Activated T-helper 1 cell treated with anti-CD3 and anti-CD28 coated beads, Interleukin-12 subunit alpha, Interleukin-12 subunit beta, Interleukin-2, Interleukin-4 antibody, amounts not matched to agents 30 ng/mL and 10 ng/mL and 1 ng/mL, durations not matched to agents 14 hours and 24 hours and 36 hours (primary cell): Measurements from ENCODE around the gene IPO9. TPM values are rescaled to one million over a fixed set of nuclear protein-coding genes. Genes with fewer than 3 reads are reported as not detected.
A peak's percentile ranks its signal among the peaks of the same experiment; 100 is the strongest.

ENCODE experiments used
- DNase-seq: peaks from one replicate; pipeline ENCODE4 v3.0.0; 2021; ENCODE audit warnings: low spot score
- H3K27ac Mint-ChIP-seq: one replicate; pipeline ENCODE4 v1.8.0; 2021; ENCODE audit warnings: mild to moderate bottlenecking, mixed read lengths
- H3K27me3 Mint-ChIP-seq: one replicate; pipeline ENCODE4 v1.8.0; 2022; ENCODE audit warnings: mild to moderate bottlenecking, moderate library complexity, mixed read lengths; ENCODE audit not compliant: insufficient read depth
- H3K36me3 Mint-ChIP-seq: one replicate; pipeline ENCODE4 v1.8.0; 2021; ENCODE audit warnings: low read depth, mixed read lengths
- H3K4me1 Mint-ChIP-seq: one replicate; pipeline ENCODE4 v1.8.0; 2021; ENCODE audit warnings: low read depth, mixed read lengths
- H3K4me3 Mint-ChIP-seq: one replicate; pipeline ENCODE4 v1.8.0; 2021; ENCODE audit warnings: mild to moderate bottlenecking, moderate library complexity, mixed read lengths
- H3K9me3 Mint-ChIP-seq: one replicate; pipeline ENCODE4 v1.8.0; 2021; ENCODE audit warnings: mixed read lengths
- intact Hi-C: fragments of 100-400 bp; cut with micrococcal nuclease; formaldehyde crosslinking; loops from one replicate; pipeline ENCODE4 v1.15.1; 2024
- total RNA-seq: library from RNA; stranded (reverse); gene quantifications from 2 replicates; pipeline ENCODE4 v1.2.3, GENCODE V29; 2022

Gene IPO9
- total RNA-seq, 1 donor from 2014 or later: 58.5 TPM

- Mint-ChIP-seq H3K27ac (no peak overlapping the region), H3K27me3 (peaks cover 33% of the 10 kb centered on the region), H3K4me3 (peak overlapping the region; percentile 78), H3K9me3 (no peaks in the 10 kb centered on the region), H3K36me3 (no peaks in the 10 kb centered on the region), H3K4me1 (no peaks in the 10 kb centered on the region)
- DNase-seq: no peak
- intact Hi-C loops: no loop called here
Observed at GRCh38 chr1:201889090-201889968, 60.4 kb downstream of the IPO9 start.

- no peaks in the 10 kb centered on the region for H3K9me3 Mint-ChIP-seq
- no peak overlapping the region for H3K27ac Mint-ChIP-seq
- no peaks in the 10 kb centered on the region for H3K4me1 Mint-ChIP-seq
- no peaks in the 10 kb centered on the region for H3K36me3 Mint-ChIP-seq
- peaks cover 33% of the 10 kb centered on the region for H3K27me3 Mint-ChIP-seq
- DNase-seq: no peak
- intact Hi-C loops: no loop called here
- H3K4me3 Mint-ChIP-seq: no peak overlapping the region
Observed at GRCh38 chr1:201890223-201890622, 61.3 kb downstream of the IPO9 start.

GRCh38 chr1:201890806-201891450 lies 62.0 kb downstream of the IPO9 start:
- Mint-ChIP-seq H3K4me1 (peaks cover 3% of the 10 kb centered on the region), H3K36me3 (no peaks in the 10 kb centered on the region), H3K4me3 (no peak overlapping the region), H3K27me3 (peaks cover 31% of the 10 kb centered on the region), H3K27ac (no peak overlapping the region), H3K9me3 (no peaks in the 10 kb centered on the region)
- intact Hi-C loops: no loop called here
- DNase-seq: no peak

- Mint-ChIP-seq H3K4me3 (no peak overlapping the region), H3K4me1 (peaks cover 10% of the 10 kb centered on the region)
Observed at GRCh38 chr1:201891451-201892045, 62.6 kb downstream of the IPO9 start.

GRCh38 chr1:201892211-201892610 lies 63.3 kb downstream of the IPO9 start:
- intact Hi-C loops: no loop called here
- Mint-ChIP-seq H3K4me3 (no peak overlapping the region), H3K27me3 (peaks cover 24% of the 10 kb centered on the region), H3K36me3 (no peaks in the 10 kb centered on the region), H3K9me3 (no peaks in the 10 kb centered on the region), H3K27ac (no peak overlapping the region), H3K4me1 (peaks cover 10% of the 10 kb centered on the region)
- DNase-seq: no peak

More at GRCh38 chr1:201891451-201892045, 62.6 kb downstream of the IPO9 start:
- no peak for DNase-seq
- Mint-ChIP-seq H3K9me3 (no peaks in the 10 kb centered on the region), H3K27me3 (peaks cover 29% of the 10 kb centered on the region), H3K27ac (no peak overlapping the region), H3K36me3 (no peaks in the 10 kb centered on the region)
- intact Hi-C loops: no loop called here

GRCh38 chr1:201893431-201893830 lies 64.5 kb downstream of the IPO9 start:
- no peak overlapping the region for H3K27ac Mint-ChIP-seq
- H3K36me3 Mint-ChIP-seq: no peaks in the 10 kb centered on the region
- no peaks in the 10 kb centered on the region for H3K9me3 Mint-ChIP-seq
- H3K4me3 Mint-ChIP-seq: no peak overlapping the region
- no peak for DNase-seq
- intact Hi-C loops: no loop called here
- peaks cover 10% of the 10 kb centered on the region for H3K4me1 Mint-ChIP-seq
- H3K27me3 Mint-ChIP-seq: peaks cover 14% of the 10 kb centered on the region

GRCh38 chr1:201894343-201895119 lies 65.6 kb downstream of the IPO9 start:
- intact Hi-C loops: no loop called here
- DNase-seq: no peak
- H3K9me3 Mint-ChIP-seq: no peaks in the 10 kb centered on the region
- peaks cover 11% of the 10 kb centered on the region for H3K27me3 Mint-ChIP-seq
- peaks cover 10% of the 10 kb centered on the region for H3K4me1 Mint-ChIP-seq
- no peaks in the 10 kb centered on the region for H3K36me3 Mint-ChIP-seq
- peak overlapping the region; percentile 16 for H3K27ac Mint-ChIP-seq
- H3K4me3 Mint-ChIP-seq: no peak overlapping the region

GRCh38 chr1:201895120-201895665 lies 66.2 kb downstream of the IPO9 start:
- Mint-ChIP-seq H3K36me3 (no peaks in the 10 kb centered on the region), H3K4me1 (peaks cover 10% of the 10 kb centered on the region), H3K4me3 (no peak overlapping the region), H3K27me3 (peaks cover 7% of the 10 kb centered on the region), H3K9me3 (no peaks in the 10 kb centered on the region), H3K27ac (no peak overlapping the region)
- DNase-seq: no peak
- intact Hi-C loops: no loop called here

GRCh38 chr1:201895913-201896807 lies 67.2 kb downstream of the IPO9 start:
- intact Hi-C loops: loop anchor here (1.0 kb wide), 3 partner anchors 59 to 239 kb away; partner anchors contain the start of gene TIMM17A
- Mint-ChIP-seq H3K27me3 (peaks cover 8% of the 10 kb centered on the region), H3K36me3 (no peaks in the 10 kb centered on the region), H3K4me1 (peaks cover 10% of the 10 kb centered on the region), H3K27ac (peak overlapping the region; percentile 41), H3K9me3 (no peaks in the 10 kb centered on the region), H3K4me3 (peak overlapping the region; percentile 27)
- peak; percentile 80 for DNase-seq

- Mint-ChIP-seq H3K27ac (no peak overlapping the region), H3K9me3 (no peaks in the 10 kb centered on the region), H3K4me3 (no peak overlapping the region), H3K4me1 (peaks cover 10% of the 10 kb centered on the region), H3K36me3 (no peaks in the 10 kb centered on the region), H3K27me3 (peaks cover 8% of the 10 kb centered on the region)
- intact Hi-C loops: loop anchor here (1.0 kb wide), 3 partner anchors 58 to 238 kb away; partner anchors contain the start of gene TIMM17A
- no peak for DNase-seq
Observed at GRCh38 chr1:201896951-201897391, 68.0 kb downstream of the IPO9 start.

GRCh38 chr1:201898240-201898894 lies 69.4 kb downstream of the IPO9 start:
- no peak overlapping the region for H3K4me3 Mint-ChIP-seq
- H3K4me1 Mint-ChIP-seq: peaks cover 10% of the 10 kb centered on the region
- peaks cover 8% of the 10 kb centered on the region for H3K27me3 Mint-ChIP-seq
- no peaks in the 10 kb centered on the region for H3K9me3 Mint-ChIP-seq
- H3K27ac Mint-ChIP-seq: no peak overlapping the region
- no peak for DNase-seq
- no peaks in the 10 kb centered on the region for H3K36me3 Mint-ChIP-seq
- intact Hi-C loops: no loop called here
